Panc1 (cell line): ENCODE results near the gene GDPD5.

Source experiments
- POLR2AphosphoS5 ChIP-seq: IDR thresholded peaks from 2 replicates; pipeline ENCODE4 v1.6.1; 2012; ENCODE audit warnings: mild to moderate bottlenecking, low read depth, low read length, moderate library complexity
- TF ChIP-seq, protein P1 (sequence below): fragments of 450-650 bp; IDR thresholded peaks from 2 replicates; pipeline ENCODE4 v1.5.1; 2017; ENCODE audit warnings: mild to moderate bottlenecking

DNA sequence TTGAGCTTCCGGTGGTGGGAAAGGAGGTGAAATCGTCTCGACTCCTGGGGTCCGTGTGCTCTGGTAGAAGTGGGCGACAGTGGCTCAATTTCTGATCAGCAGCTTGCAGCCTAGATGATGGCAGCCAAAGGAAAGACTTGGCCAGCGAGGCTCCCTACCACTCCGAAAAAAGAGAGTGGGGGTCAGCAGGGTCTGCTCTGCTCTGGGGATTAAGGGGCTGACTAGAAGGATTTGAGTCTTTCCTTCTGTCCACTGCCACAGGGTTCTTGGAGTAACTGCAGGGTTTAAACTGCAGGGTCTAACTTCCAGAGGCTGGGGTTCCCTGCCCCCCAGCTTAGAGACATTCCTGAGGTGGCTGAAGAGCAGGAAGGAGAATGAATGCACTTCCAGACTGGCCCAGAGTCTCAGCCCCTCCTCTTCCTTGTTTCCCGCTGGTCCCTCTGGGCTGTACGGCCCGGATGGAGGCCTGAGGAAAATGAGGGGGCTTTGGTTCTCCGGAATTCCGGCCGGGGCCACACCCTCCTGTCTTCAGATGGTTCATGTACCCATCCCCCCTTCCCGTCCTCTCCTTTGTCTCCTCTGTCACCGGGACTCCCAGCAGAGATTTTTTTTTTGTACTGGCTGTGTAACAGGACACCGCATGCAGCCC, 37.2 kb upstream of the GDPD5 start:
- TF ChIP-seq, protein P1, sequence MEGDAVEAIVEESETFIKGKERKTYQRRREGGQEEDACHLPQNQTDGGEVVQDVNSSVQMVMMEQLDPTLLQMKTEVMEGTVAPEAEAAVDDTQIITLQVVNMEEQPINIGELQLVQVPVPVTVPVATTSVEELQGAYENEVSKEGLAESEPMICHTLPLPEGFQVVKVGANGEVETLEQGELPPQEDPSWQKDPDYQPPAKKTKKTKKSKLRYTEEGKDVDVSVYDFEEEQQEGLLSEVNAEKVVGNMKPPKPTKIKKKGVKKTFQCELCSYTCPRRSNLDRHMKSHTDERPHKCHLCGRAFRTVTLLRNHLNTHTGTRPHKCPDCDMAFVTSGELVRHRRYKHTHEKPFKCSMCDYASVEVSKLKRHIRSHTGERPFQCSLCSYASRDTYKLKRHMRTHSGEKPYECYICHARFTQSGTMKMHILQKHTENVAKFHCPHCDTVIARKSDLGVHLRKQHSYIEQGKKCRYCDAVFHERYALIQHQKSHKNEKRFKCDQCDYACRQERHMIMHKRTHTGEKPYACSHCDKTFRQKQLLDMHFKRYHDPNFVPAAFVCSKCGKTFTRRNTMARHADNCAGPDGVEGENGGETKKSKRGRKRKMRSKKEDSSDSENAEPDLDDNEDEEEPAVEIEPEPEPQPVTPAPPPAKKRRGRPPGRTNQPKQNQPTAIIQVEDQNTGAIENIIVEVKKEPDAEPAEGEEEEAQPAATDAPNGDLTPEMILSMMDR, result no peak
- TF ChIP-seq POLR2AphosphoS5, result no peak; the same call in 1 of the 2 replicates
